Fibroblast of pulmonary artery (primary cell): ENCODE data around the gene TOPAZ1.
A peak's percentile ranks its signal among the peaks of the same experiment; 100 is the strongest.

Experiments
- DNase-seq: peaks from one replicate; pipeline ENCODE4 v3.0.0-alpha.2; 2010; ENCODE audit warnings: low read depth
- H3K4me3 ChIP-seq: replicated peaks from 2 replicates; pipeline ENCODE4 v1.5.1; 2011; ENCODE audit warnings: low read depth, mild to moderate bottlenecking, control low read depth, low read length, moderate library complexity
- TF ChIP-seq, protein P1 (sequence below): IDR thresholded peaks from 2 replicates; pipeline ENCODE4 v1.5.1; 2011; ENCODE audit warnings: mild to moderate bottlenecking, control low read depth, low read length, inconsistent platforms; ENCODE audit errors: missing control alignments

The TOPAZ1 gene

DNA sequence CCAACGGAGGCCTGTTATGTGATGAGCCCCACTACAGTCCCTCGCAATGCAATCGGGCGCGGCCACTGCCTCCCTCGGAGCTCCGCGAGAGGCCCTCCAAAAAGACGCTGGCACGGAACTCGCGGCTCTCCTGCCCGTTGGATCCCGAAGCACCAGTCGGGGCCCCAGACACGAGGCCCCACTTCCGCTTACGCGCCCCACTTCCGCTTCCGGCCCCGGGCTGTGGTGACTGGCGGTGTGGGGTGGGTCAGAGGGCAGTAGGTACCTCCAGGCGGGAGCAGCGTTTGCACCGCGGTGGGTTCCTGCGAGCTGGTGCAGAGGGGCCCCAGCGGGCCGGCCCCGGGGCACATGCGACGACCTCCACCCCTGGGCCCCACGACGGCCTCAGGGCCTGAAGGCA is at the start of gene TOPAZ1:
TSS of gene TOPAZ1 (plus strand) at position 181 of the 400 bp plus-strand sequence. CDS start at position 349, 168 bp downstream.
- TF ChIP-seq, protein P1, sequence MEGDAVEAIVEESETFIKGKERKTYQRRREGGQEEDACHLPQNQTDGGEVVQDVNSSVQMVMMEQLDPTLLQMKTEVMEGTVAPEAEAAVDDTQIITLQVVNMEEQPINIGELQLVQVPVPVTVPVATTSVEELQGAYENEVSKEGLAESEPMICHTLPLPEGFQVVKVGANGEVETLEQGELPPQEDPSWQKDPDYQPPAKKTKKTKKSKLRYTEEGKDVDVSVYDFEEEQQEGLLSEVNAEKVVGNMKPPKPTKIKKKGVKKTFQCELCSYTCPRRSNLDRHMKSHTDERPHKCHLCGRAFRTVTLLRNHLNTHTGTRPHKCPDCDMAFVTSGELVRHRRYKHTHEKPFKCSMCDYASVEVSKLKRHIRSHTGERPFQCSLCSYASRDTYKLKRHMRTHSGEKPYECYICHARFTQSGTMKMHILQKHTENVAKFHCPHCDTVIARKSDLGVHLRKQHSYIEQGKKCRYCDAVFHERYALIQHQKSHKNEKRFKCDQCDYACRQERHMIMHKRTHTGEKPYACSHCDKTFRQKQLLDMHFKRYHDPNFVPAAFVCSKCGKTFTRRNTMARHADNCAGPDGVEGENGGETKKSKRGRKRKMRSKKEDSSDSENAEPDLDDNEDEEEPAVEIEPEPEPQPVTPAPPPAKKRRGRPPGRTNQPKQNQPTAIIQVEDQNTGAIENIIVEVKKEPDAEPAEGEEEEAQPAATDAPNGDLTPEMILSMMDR: no peak
- DNase-seq: no peak

DNA sequence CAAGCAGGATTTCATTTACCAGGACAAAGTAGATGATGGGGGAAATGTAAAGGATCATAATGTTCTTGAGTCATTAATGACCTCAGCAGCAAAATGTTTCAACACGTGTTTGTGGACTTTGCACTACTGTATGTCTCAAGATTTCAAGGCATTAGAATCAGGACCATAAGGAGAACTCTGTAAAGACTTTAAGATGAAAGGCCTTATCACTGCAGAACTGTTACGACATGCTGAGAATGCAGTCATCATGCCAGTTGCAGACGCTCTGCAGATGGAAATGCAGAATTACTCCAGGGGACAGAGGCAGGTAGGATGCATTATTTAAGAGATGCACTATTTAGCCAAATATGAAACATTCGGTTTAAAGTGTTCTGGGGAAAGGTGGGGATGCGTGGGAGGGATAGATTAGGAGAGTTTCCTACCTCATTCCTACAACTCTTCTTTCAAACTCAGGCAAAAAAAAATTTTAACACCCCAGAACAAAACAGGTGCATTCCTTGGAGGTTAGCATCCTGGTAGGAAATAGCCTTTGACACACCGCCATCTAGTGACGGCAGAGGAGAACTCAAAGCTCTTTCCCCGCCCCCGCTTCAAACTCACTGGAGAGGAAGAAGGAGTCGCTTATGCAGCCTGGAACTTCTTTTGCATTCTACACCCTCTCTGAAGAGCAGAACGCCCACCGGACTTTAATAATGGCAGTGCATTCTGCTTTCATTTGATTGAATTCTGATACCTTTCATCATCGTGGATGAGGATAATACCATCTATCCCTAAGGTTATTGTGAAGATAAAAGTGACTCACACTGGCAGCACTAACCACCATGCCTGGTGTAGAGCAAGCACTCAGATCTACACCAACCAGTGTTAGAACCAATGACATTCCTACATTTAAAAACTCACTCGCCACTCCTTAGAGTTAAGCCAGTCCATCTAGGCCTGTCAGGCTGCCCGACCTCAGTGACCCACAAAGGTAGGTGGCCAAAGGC is 43.1 kb upstream of the TOPAZ1 start:
- peak; percentile 77 for DNase-seq
- H3K4me3 ChIP-seq: no peak overlapping the region
- TF ChIP-seq, protein P1: peak; percentile 88

More for the DNA sequence above, at the start of gene TOPAZ1:
- H3K4me3 ChIP-seq: no peak within 1 kb of the TSS

DNA sequence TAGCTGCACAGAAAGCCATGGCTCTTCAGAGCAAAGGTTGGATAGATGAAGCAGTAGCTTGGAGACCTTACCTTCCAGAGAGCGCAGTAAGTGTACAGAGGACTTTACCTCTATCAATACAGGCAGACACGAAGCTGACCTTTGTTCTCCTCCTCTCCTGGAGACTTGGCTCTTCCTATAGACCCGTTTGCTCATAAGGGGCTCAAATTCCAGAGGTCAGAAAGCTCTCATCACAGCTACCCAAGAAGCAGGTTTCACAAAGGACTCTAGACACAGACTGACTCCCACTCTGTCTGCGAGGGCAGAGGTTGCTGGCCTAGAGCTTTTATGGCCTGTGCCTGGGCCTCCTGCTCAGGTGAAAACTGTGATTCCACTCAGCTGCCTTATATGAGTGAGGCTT is 35.4 kb upstream of the TOPAZ1 start:
- DNase-seq: no peak
- TF ChIP-seq, protein P1: no peak
- H3K4me3 ChIP-seq: no peak overlapping the region

DNA sequence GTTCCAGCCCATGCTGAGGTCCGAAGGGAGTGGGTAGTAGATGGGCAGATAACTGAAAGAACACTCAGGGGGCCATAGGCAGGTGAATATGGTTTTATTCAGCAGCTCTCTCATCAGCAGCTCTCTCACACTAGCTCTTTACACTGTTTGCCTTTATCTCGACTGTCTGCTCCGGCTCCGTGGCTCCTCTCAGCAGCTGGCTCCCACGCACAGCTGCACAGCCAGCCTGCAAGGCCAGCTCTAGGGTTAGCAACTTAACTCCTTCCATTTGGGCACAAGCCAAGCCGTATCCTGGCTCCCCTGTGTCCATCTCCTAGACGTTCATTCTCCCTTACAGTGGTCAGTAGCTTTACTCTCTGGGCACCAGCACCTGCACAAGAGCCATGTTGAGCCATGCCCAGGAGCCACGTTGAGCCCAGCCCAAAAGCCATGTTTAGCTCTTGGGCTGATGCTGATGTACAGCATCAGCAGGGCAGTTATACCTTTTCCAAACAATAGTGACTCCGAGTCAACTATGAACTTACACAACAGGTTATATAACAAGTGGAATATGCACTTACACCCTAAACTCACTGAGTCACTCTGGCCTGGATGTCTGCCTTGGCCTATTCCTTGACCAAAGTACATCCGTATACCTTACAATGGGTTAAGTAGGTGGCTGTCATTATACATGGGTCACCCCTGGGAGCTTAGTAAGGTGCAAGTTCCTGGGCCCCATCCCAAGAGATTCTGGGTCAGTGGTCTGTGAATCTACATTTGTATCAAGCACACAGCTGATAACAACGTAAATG is 34.6 kb upstream of the TOPAZ1 start:
- no peak for DNase-seq
- H3K4me3 ChIP-seq: no peak overlapping the region
- TF ChIP-seq, protein P1: no peak

DNA sequence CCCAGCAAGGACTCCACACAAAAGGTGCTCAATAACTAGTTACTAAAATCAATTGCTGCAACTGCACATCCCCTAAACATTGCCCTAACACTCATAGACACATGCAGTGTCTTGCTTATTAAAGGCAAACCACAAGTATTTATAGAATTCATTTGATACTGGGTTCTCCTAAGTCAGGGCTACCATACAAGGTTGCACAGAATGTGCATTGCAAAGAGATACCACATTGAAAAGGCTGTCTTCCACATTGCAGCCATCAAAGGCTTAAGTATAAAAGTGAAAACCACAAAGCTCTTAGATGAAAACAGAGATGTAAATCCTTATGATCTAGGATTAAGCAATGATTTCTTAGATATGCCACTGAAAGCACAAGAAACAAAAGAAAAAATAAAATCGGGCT is 33.6 kb upstream of the TOPAZ1 start:
- DNase-seq: no peak
- H3K4me3 ChIP-seq: no peak overlapping the region
- TF ChIP-seq, protein P1: no peak

DNA sequence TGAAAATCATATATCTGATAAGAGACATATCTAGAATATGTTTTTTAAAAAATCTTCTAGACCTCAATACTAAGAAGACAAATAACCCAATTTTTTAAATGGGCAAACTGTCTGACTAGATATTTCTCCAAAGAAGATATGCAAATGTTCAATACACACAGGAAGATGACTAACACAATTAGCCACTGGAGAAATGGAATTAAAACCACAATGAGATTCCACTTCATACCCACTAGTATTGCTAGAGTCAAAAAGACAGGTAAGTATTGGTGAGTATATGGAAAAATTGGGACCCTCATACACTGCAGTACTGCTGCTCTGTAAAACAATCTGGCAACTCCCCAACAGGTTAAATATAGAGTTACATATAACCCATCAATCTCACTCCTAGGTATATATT is 33.1 kb upstream of the TOPAZ1 start:
- DNase-seq: no peak
- TF ChIP-seq, protein P1: no peak
- H3K4me3 ChIP-seq: no peak overlapping the region
